Smooth muscle cell (in vitro differentiated cells): ENCODE measurements around the gene MPDU1. TPM values are rescaled to one million over a fixed set of nuclear protein-coding genes. Genes with fewer than 3 reads are reported as not detected.
"Not testable (repeated sequence)": the region's sequence is repeated elsewhere in the genome, so short reads cannot be mapped to it uniquely, and the experiment has no call there.

Source experiments
- DNase-seq: peaks from one replicate; lab custom pipeline; 2025; ENCODE audit not compliant: unreplicated experiment; lab: John Stamatoyannopoulos, UW
- H2AFZ ChIP-seq: fragments of 200-600 bp; sonication (generic); 2 replicates; pipeline ENCODE4 v1.6.0; 2016; ENCODE audit warnings: antibody characterized with exemption, low read depth, mild to moderate bottlenecking
- H3F3A ChIP-seq: fragments of 200-600 bp; sonication (generic); 2 replicates; pipeline ENCODE4 v1.6.0; 2017; ENCODE audit warnings: antibody characterized with exemption, low read depth
- H3K27ac ChIP-seq: fragments of 200-600 bp; sonication (generic); 2 replicates; pipeline ENCODE4 v1.5.1; 2016; ENCODE audit warnings: low read depth, mild to moderate bottlenecking
- H3K27me3 ChIP-seq: fragments of 200-600 bp; sonication (generic); 2 replicates; pipeline ENCODE4 v1.6.1; 2016; ENCODE audit warnings: low read depth, mild to moderate bottlenecking
- H3K36me3 ChIP-seq: fragments of 200-600 bp; sonication (generic); 2 replicates; pipeline ENCODE4 v1.5.1; 2016; ENCODE audit warnings: low read depth
- H3K4me1 ChIP-seq: fragments of 200-600 bp; sonication (generic); 2 replicates; pipeline ENCODE4 v1.5.1; 2016; ENCODE audit warnings: low read depth
- H3K4me2 ChIP-seq: fragments of 200-600 bp; sonication (generic); 2 replicates; pipeline ENCODE4 v1.6.0; 2016; ENCODE audit warnings: mild to moderate bottlenecking
- H3K4me3 ChIP-seq: fragments of 200-600 bp; sonication (generic); 2 replicates; pipeline ENCODE4 v1.5.1; 2016; ENCODE audit warnings: mild to moderate bottlenecking
- H3K79me2 ChIP-seq: fragments of 200-600 bp; sonication (generic); 2 replicates; pipeline ENCODE4 v1.6.0; 2016; ENCODE audit warnings: low read depth, mild to moderate bottlenecking
- H3K9ac ChIP-seq: fragments of 200-600 bp; sonication (generic); 2 replicates; pipeline ENCODE4 v1.6.0; 2016; ENCODE audit warnings: low read depth
- H3K9me3 ChIP-seq: fragments of 200-600 bp; sonication (generic); replicated peaks from 2 replicates; pipeline ENCODE4 v1.5.1; 2016; ENCODE audit warnings: low read depth
- H4K20me1 ChIP-seq: fragments of 200-600 bp; sonication (generic); 2 replicates; pipeline ENCODE4 v1.6.0; 2016; ENCODE audit warnings: low read depth
- WGBS: methylation state at CpG from one replicate; pipeline ENCODE4 v1.1.7; 2016; ENCODE audit warnings: low lambda C conversion rate; 5-methylcytosine and 5-hydroxymethylcytosine counted together
- polyA plus RNA-seq: library from polyadenylated mRNA; unstranded; fragments of >200 nt; fragmentation: Nextera tagmentation; extraction: Ambion mirVana; gene quantifications from 2 replicates; pipeline ENCODE4 v1.2.1, GENCODE V29; 2016
- total RNA-seq: library from RNA; depleted of rRNA; stranded (reverse); fragments of >200 nt; gene quantifications from 2 replicates; pipeline ENCODE4 v1.2.3, GENCODE V29; 2014
- TF ChIP-seq, protein P1 (sequence below): fragments of 200-600 bp; sonication (generic); IDR thresholded peaks from 2 replicates; pipeline ENCODE4 v1.5.1; 2017; ENCODE audit warnings: borderline replicate concordance, mild to moderate bottlenecking, antibody characterized with exemption; ENCODE audit not compliant: insufficient read depth, poor library complexity, severe bottlenecking

The MPDU1 gene
- total and polyA plus RNA-seq, 2 experiments from 2014 or later, result 70.7 to 228 TPM

DNA sequence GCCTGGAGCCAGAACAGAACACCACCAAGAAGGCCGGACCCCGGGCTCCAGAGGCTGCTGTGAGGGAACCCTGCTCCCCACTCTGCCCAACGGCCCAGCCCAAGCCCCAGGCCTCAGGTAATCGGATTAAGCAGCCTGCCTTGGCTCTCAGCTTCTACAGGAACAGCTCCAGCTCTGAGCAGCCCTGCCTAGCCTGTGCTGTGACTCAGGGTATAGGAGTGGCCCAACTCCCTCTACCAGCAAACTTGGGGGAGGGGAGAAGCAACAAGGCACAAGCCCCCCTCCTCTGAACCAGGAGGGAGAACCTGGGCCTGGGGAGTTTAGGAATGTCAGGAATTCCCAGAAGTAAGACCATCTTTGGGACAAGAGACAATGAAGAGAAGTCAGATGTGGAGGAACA, 7.1 kb downstream of the MPDU1 start:
- Histone ChIP-seq H3K4me3 (no peak overlapping the region), H3K9me3 (no peaks in the 10 kb centered on the region), H3K79me2 (no peaks in the 10 kb centered on the region), H3K27me3 (no peaks in the 10 kb centered on the region), H3K27ac (peak overlapping the region; percentile 96), H3K4me2 (peak overlapping the region; percentile 54), H3F3A (peaks cover 5% of the 10 kb centered on the region), H2AFZ (no peak overlapping the region), H3K4me1 (peaks cover 23% of the 10 kb centered on the region), H3K9ac (peak overlapping the region; percentile 60), H4K20me1 (peaks cover 9% of the 10 kb centered on the region), H3K36me3 (peaks cover 10% of the 10 kb centered on the region)
- 44% methylated on average over 4 of the region's 4 CpGs for WGBS
- TF ChIP-seq, protein P1, sequence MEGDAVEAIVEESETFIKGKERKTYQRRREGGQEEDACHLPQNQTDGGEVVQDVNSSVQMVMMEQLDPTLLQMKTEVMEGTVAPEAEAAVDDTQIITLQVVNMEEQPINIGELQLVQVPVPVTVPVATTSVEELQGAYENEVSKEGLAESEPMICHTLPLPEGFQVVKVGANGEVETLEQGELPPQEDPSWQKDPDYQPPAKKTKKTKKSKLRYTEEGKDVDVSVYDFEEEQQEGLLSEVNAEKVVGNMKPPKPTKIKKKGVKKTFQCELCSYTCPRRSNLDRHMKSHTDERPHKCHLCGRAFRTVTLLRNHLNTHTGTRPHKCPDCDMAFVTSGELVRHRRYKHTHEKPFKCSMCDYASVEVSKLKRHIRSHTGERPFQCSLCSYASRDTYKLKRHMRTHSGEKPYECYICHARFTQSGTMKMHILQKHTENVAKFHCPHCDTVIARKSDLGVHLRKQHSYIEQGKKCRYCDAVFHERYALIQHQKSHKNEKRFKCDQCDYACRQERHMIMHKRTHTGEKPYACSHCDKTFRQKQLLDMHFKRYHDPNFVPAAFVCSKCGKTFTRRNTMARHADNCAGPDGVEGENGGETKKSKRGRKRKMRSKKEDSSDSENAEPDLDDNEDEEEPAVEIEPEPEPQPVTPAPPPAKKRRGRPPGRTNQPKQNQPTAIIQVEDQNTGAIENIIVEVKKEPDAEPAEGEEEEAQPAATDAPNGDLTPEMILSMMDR, result no peak
- no peak for DNase-seq

DNA sequence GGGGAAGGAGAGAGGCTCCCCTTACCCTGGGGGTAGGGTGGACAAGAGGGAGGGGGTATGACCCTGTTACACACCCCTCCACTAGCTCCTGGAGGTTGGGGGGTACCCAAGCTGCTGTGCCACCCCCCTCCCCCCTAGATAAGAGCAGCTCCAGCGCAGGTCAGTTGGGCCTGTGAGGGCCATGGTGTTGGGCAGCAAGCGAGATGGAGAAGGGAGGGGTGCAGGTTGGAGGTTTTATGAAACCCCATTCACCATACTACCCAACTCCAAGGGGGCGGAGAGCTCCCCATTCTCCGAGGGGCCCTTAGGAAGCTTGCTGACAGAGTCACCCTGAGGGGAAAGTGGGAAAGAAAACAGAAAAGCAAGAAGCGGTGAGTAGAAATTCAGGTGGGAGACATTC, 7.9 kb downstream of the MPDU1 start:
- Histone ChIP-seq H3K4me3 (no peak overlapping the region), H3K9me3 (no peaks in the 10 kb centered on the region), H3K4me2 (no peak overlapping the region), H3K27me3 (no peaks in the 10 kb centered on the region), H2AFZ (no peak overlapping the region), H3K36me3 (peaks cover 10% of the 10 kb centered on the region), H4K20me1 (peaks cover 9% of the 10 kb centered on the region), H3F3A (peaks cover 1% of the 10 kb centered on the region), H3K9ac (no peak overlapping the region), H3K79me2 (no peaks in the 10 kb centered on the region), H3K4me1 (peaks cover 23% of the 10 kb centered on the region), H3K27ac (peak overlapping the region; percentile 96)
- TF ChIP-seq, protein P1, result no peak
- WGBS, result 95% methylated on average over 5 of the region's 5 CpGs
- no peak for DNase-seq

DNA sequence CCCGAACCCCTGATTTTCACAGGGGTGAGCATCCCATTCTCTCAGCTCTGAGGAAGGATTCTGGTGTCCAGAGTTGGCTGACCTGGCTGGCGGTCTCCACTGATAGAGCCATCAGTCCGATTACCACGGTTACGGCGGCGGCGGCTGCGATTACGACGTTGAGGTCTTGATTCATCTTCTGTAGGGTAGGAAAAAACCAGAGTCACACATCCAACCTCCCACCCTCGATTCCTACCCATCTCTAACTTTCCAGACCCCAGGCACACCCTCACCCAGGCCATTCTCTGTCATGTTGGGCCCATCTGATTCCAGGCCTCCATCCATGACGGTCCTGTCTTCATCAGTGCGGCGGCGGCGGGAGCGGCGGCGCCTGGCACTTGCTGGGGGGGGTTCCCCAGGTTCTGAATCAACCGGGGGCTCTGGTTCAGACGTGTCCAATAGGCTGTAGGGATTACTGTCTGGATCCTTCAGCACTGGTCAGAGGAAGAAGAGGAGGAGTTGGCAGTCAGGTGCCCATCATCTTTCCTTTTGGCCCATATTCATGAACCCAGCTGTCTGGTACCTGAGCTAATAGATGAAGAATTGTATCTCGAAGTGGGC, 8.9 kb downstream of the MPDU1 start:
- Histone ChIP-seq H3K79me2 (no peaks in the 10 kb centered on the region), H3K9ac (no peak overlapping the region), H3K4me3 (no peak overlapping the region), H3K36me3 (peaks cover 10% of the 10 kb centered on the region), H4K20me1 (peaks cover 9% of the 10 kb centered on the region), H3K4me1 (peaks cover 23% of the 10 kb centered on the region), H3F3A (no peaks in the 10 kb centered on the region), H3K27me3 (no peaks in the 10 kb centered on the region), H3K9me3 (no peaks in the 10 kb centered on the region), H2AFZ (no peak overlapping the region), H3K27ac (no peak overlapping the region), H3K4me2 (no peak overlapping the region)
- 99% methylated on average over 23 of the region's 23 CpGs for WGBS
- TF ChIP-seq, protein P1, result no peak
- no peak for DNase-seq

DNA sequence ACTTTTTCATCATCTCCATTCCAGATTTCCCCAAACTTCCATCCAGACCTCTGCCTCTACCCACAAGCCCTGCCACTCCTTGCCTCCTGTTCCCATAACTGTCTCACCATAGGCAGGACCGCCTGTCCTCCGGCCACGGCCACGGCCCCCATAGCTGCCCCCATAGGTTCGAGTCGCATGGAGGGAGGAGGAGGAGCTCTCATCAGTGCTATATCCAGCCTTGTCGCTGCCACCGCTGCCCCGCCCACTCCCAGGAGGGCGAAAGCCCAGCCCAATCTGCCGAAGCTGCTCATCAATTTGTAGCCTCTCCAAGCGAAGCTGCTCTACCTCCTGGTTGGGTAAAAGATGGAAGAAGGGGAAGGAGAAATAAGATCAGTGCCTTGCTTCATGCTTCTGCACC, 9.6 kb downstream of the MPDU1 start:
- Histone ChIP-seq H3F3A (no peaks in the 10 kb centered on the region), H3K27ac (no peak overlapping the region), H3K27me3 (no peaks in the 10 kb centered on the region), H3K36me3 (peaks cover 10% of the 10 kb centered on the region), H3K4me1 (peaks cover 23% of the 10 kb centered on the region), H3K9me3 (no peaks in the 10 kb centered on the region), H4K20me1 (peaks cover 9% of the 10 kb centered on the region), H3K4me2 (no peak overlapping the region), H2AFZ (no peak overlapping the region), H3K79me2 (no peaks in the 10 kb centered on the region), H3K9ac (no peak overlapping the region), H3K4me3 (no peak overlapping the region)
- WGBS, result 94% methylated on average over 12 of the region's 12 CpGs
- no peak for DNase-seq
- TF ChIP-seq, protein P1, result no peak

DNA sequence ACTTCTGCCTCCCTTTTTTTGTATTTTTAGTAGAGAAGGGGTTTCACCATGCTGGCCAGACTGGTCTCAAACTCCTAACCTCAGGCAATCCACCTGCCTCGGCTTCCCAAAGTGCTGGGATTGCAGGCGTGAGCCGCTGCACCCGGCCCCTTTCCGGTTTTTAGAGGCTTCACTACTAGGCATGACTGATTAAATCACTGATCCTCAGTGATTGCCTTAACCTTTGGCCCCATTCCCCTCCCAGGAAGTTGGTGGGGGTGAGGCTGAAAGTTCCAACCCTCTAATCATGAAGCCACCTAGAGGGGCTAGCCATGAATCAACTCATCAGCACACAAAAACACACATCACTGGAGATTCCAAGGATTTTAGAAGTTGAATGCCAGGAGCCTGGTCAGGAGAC, 13.9 kb downstream of the MPDU1 start:
- H3K9me3 ChIP-seq, H4K20me1 ChIP-seq, H3K4me3 ChIP-seq, DNase-seq, H3K9ac ChIP-seq, H3K27me3 ChIP-seq, H3K27ac ChIP-seq, H2AFZ ChIP-seq, H3F3A ChIP-seq, H3K4me1 ChIP-seq, H3K4me2 ChIP-seq, H3K79me2 ChIP-seq: not testable (repeated sequence)
- WGBS, result 76% methylated on average over 5 of the region's 5 CpGs
- H3K36me3 ChIP-seq, result peaks cover 17% of the 10 kb centered on the region
